SK-N-SH (cell line): ENCODE measurements around the gene ATP2B2.

ENCODE experiments used
- CTCF ChIP-seq: fragments of 200-600 bp; sonication (generic); IDR thresholded peaks from 2 replicates; pipeline ENCODE4 v1.6.1; 2017; ENCODE audit warnings: antibody characterized with exemption, mild to moderate bottlenecking, moderate library complexity
- GABPA ChIP-seq: IDR thresholded peaks from 2 replicates; pipeline ENCODE4 v1.4.0; 2012; ENCODE audit warnings: low read depth, mild to moderate bottlenecking
- JUND ChIP-seq: IDR thresholded peaks from 2 replicates; pipeline ENCODE4 v1.4.0; 2012
- REST ChIP-seq: IDR thresholded peaks from 2 replicates; pipeline ENCODE4 v1.6.1; 2012; ENCODE audit warnings: mild to moderate bottlenecking, low read depth, low read length, moderate library complexity
- RXRA ChIP-seq: IDR thresholded peaks from 2 replicates; pipeline ENCODE4 v1.4.0; 2012; ENCODE audit warnings: low read depth, mild to moderate bottlenecking, borderline replicate concordance
- SMC3 ChIP-seq: IDR thresholded peaks from 2 replicates; pipeline ENCODE4 v1.6.1; 2012; ENCODE audit warnings: low read depth, low read length, improper control_type of control experiment
- TCF12 ChIP-seq: IDR thresholded peaks from 2 replicates; pipeline ENCODE4 v1.4.0; 2012
- TF ChIP-seq, protein P1 (sequence below): fragments of 150-350 bp; IDR thresholded peaks from 2 replicates; pipeline ENCODE4 v1.6.1; 2016; ENCODE audit warnings: mild to moderate bottlenecking, low read depth, low read length

DNA sequence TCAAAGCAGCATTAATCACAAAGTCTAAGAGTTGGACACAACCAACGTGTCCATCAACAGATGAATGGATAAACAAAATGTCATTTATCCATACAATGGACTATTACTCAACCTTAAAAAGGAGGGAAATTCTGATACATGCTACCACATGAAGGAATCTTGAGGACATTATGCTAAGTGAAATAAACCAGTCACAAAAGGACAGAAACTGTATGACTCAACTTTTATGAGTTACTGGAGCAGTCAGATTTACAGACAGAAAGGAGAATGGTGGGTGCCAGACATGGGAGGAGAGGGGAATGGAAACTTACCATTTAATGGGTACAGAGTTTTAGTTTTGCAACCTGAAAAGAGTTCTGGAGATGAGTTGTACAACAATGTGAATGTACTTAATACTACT, 141.5 kb downstream of the ATP2B2 start:
- TF ChIP-seq CTCF (no peak), TCF12 (no peak), GABPA (no peak), RXRA (no peak), JUND (no peak), REST (no peak), SMC3 (no peak)
- TF ChIP-seq, protein P1, sequence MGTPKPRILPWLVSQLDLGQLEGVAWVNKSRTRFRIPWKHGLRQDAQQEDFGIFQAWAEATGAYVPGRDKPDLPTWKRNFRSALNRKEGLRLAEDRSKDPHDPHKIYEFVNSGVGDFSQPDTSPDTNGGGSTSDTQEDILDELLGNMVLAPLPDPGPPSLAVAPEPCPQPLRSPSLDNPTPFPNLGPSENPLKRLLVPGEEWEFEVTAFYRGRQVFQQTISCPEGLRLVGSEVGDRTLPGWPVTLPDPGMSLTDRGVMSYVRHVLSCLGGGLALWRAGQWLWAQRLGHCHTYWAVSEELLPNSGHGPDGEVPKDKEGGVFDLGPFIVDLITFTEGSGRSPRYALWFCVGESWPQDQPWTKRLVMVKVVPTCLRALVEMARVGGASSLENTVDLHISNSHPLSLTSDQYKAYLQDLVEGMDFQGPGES: no peak
